HUDEP-2 (cell line): ENCODE results near the gene NOL4L.

Source experiments
- DNase-seq, 76 experiments: peaks; one replicate each; lab custom pipeline; 2025; ENCODE audit not compliant: unreplicated experiment in 76 of 76; lab: John Stamatoyannopoulos, UW

The NOL4L gene

GRCh38 chr20:32490942-32491763 lies 94.0 kb downstream of the NOL4L start:
- no peak for DNase-seq

DNA sequence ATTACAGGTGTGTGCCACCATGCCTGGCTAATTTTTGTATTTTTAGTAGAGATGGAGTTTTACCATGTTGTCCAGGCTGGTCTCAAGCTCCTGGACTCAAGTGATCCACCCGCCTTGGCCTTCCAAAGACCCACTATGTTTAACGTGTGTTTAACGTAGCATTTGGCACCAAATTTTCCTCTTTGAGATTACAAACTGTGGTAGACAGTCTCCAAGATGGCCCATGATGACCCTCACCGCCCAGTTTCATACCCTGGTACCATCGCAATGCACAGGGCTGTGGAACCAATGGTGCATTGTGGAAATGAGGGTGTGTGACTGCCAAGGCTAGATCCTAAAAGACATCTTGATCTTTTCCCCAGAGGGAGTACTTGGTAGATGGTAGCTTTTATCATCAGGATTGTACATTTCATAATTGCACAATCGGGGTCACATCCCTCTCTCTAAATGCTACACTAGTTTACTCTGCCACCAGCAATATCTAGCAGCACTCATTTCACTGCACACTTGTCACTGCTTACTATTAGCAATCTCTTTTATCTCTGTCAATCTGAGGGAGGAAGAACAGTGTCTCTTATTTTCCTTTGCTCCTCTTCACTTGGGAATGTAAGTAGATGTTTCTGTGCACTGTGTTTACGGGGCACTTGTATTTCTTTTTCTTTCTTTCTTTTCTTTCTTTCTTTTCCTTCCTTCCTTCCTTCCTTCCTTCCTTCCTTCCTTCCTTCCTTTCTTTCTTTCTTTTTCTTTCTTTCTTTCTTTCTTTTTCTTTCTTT lies 96.9 kb downstream of the NOL4L start:
- no peak for DNase-seq

DNA sequence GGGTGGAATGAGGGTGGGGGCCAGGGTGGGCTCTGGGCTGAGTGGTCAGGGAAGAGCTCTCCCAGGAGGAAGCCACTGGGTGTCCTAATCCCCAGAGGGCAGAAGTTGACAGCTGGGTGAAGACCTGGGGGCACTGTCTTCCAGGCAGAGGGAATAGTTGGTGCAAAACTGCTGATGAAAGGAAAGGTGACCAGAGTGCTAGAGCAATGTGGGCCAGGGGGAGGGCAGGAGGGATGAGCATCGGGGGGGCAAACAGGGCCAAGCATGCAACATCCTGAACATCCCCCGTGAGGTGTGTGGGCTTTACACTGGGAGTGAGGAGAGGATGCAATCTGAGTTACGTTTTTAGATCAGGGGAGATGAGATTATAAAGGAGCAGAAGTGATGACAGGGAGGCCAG lies 97.8 kb downstream of the NOL4L start:
- DNase-seq: no peak

DNA sequence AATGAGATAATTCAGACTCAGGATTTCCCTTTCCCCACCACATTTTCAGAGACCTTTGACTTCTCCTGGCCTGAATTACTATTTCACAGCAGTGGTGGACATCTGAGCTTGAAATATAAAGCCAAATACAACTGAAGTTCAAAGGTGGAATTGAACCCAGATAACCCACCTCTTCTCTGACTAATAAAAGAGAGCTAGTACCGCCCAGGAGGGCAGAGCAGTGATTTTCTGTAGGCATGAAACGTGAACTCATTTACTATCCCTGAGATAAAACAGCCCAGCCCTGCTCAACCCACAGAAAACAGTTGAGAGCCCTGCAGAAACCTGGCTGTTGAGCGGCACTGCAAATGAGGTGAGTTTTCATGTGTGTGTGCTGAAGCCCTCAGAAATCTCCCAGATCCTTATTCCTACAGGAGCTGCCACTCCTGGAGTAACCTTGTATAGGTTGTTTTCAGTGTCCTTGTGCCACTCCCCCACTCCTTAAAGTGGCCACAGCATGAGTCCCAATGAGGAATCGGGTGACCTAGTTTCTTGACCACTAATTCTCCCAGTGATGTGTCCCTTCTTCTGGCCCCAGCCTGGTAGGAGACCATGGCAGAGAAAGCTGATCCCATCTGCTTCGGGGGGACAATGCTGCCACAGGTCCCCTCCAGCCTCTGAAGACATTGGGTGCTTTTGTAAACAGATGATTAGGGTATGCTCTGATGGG lies 99.2 kb downstream of the NOL4L start:
- DNase-seq: no peak

DNA sequence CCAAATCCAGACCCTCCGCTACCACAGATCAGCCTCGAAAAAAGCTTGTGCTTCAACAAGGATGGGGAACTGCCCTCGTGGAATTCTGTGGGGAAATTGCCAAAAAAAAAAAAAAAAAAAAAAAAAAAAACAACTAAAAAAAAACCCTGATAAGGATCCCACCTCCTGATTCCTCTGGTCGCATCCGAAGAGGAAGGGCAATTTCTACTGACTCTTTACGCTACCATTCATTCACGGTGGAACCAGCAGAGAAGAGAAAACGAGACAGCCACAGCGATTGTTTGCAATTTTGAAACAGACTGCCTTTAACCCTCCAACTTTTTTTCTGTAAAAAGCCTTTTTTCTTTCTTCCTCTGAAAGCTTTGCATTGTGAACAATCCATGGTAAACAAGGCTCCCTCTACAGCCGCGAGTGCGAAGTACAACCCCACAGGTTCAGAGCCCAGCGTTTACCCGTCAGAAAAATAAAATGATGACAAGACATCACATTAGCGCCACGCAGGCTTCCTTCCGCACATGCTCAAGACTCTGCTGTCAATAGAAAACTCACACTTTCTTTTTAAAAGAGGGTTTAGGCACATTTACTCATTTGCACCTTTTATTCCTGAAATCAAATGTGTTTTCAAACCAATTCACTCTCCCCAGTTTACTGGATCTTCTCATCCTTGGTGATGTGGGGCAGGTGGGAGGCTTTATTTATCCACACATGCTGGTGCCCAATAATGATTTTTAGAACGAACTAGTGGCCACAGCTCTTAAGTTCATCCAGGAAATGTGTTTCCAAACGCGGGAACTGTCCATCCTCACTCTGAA lies 100.0 kb downstream of the NOL4L start:
- DNase-seq: peak in 54 of 76 experiments; percentile 13 to 75 (median 40)

GRCh38 chr20:32484225-32484957 lies 100.7 kb downstream of the NOL4L start:
- peak in 3 of 76 experiments; percentile 16 to 20 (median 18) for DNase-seq

DNA sequence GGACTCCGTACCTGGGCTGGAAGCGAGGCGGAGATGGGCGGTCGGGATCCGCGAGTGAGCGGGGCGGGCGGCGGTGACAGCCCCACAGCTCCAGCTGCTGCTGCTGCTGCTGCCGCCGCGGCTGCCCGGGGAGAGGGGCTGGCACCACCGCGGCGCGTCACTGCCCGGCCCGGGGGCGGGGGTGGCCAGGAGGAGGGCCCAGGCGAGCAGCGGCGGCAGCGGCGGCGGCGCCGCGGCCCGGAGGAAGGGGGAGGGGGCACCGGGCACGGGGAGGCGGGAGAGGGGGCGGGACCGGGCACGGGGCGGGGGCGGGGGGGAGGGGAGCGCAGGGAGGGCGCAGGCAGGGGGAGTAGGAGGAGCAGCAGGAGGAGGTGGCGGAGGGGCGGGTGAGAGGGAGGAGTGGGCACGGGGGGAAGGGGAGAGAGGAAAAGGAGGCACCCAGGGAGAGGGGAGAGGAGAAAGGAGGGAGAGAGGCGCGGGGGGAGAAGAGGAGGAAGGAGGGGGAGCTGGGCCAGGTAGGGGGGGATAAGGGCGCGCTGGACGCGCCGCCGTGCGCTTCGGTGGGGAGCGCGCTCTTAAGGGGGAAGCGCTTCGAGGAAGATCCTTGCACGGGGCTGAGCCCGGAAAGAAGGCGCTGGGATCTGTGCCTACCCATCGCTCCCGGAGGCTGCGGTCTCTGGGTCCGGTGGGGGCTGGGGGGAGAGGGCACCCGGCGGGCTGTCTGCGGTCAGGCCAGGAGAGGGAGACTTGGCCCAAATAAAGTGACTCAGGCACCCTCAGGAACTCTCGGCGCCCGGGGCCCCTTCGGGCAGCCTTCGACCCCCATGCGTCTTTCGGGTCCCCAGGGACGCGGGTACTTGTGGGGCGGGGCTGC lies 101.5 kb downstream of the NOL4L start:
- peak in 9 of 76 experiments; percentile 6 to 44 (median 20) for DNase-seq

GRCh38 chr20:32482442-32483261 lies 102.5 kb downstream of the NOL4L start:
- no peak for DNase-seq

DNA sequence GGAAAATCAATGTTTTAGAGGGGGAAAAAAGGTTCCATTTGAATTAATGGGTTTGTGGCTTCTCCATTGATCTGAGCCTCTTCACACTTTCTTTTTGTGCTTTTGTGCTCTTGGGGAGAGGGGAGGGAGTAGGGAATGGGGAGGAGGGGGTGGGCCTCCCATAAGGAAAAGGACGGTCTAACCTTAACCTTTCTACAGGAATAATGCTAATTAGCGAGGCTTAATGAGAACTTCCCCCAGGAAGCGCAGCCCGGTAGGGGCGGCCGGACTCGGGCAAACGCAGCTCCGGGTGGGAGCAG lies 103.0 kb downstream of the NOL4L start:
- no peak for DNase-seq

DNA sequence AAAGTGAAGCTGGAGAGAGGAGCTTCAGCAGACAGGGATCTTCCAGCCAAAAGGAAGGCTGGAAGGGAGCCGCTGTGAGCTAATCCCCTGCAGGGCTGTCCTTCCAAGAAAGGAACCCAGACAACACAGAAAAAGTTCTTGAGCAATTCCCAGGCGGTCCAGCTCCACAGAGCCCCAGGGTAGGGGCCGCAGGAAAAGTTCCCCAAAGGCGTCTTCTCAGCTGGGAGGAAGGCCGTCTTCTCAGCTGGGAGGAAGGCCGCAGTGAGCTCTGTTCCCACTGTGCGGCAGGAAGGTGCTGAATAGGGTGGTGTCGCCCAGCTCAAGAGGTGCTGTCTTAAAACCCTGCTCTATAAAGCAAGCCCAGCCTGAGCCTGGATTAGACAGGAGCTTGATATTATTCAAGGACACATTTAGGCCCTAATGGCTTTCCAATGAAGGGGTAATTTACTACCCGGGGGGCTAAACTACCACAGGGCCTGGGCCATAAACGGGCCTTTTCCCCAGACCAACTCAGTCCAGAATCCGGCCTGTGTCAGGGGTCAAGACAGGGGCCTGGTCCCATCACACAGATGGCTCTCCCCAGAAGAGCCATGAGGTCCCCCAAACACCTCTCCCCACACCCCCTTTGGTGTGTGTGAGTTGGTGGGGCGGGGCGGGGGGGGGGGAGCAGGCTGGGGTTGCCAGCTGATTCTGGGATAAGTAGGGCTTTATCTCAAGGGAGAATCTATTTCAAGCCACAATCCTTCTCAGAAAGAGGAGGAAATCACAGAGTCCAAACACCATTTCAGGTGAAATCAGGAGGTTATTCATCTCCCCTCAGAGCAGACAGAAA lies 103.6 kb downstream of the NOL4L start:
- no peak for DNase-seq

DNA sequence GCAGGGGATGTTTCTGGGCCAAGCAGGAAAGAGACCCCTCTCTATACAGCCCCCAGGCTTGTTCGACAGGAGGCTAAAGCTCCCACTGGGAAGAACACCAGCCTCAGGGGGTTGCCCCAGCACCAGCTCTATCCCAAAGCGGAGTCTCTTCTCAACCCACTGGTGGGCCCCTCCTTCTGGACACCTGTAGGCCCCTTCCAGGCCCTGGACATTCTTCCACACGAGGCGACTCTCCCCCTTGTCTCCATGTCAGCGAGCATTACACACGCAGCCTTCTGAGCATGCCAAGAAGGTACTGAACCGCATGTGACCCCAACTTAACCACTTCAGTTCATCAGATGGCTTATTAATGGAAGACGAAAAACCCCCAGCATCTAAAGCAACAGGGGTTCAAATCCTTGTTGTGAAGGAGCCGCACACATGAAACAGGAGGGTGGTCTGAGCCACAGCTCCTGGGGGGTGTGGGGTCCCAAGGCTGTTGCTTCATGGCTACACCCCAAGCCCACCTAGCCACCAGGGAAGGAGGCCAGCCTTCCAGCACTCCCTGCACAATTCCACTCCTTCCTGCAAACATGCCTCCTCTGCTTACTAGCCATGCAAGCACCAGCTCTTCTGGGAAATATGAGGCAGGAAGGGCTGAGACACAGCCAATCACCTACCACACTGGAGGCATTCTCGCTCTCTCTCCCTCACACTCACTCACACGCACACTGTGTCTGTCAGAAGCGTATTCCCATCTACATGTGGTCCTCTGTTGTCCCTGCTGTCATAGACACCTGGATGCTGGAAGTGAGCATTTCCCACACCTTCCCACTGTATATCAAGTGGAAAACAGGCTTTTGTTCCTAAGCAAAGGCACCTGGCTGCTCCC lies 104.5 kb downstream of the NOL4L start:
- DNase-seq: no peak

- peak in 3 of 76 experiments; percentile 6 to 24 (median 11) for DNase-seq
These were observed 105.4 kb downstream of the NOL4L start for GRCh38 chr20:32479697-32480171.

GRCh38 chr20:32479012-32479411 lies 106.1 kb downstream of the NOL4L start:
- DNase-seq: no peak

- no peak for DNase-seq
These were observed 106.6 kb downstream of the NOL4L start for GRCh38 chr20:32478576-32478975.

DNA sequence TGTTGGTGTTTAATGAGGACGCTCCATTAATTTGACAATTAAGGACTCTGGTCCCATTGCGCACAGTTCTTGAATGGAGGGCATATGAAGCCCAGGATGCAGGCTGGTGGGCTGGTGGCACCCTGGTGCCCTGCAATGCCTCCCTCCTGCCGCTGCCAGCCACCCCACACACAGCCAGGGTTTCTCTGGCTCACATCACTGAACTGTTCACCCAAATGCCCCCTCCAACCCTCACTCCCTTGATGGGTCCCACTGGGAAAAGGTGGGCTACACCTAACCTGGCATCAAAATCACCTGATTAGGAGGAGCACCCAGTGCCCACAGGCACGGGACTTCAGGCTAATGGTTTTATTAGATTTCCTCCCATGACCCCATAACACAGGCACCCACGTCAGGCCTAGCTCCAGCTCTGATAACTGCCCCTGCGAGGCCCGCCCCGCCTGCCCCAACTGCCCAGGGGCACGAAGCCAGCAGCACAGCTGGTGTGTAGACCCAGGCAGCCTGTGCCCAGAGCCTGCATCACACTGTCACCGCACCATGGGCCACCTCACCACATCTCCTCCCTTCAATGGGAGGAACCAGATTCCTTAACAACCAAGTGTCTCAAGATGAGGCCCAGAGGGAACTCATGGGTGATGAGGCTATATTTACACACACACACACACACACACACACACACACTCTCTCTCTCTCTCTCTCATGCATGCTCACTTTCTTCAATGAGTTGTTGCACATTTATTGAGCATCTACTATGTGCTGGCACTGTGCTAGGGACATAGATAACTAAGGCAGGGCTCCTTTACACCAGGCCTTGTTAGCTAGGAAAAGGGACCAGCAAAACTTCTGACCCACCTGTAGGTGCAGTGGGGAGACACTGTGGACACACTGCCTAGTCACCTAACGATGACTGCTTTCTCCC lies 107.3 kb downstream of the NOL4L start:
- DNase-seq: peak in 57 of 76 experiments; percentile 15 to 79 (median 43)
